Measurements from ENCODE around the gene ZSCAN12. TPM values are rescaled to one million over a fixed set of nuclear protein-coding genes. Genes with fewer than 3 reads are reported as not detected.

The ZSCAN12 gene
- total and polyA plus RNA-seq, 2 experiments from 2014 or later: 2.0 to 7.3 TPM

DNA sequence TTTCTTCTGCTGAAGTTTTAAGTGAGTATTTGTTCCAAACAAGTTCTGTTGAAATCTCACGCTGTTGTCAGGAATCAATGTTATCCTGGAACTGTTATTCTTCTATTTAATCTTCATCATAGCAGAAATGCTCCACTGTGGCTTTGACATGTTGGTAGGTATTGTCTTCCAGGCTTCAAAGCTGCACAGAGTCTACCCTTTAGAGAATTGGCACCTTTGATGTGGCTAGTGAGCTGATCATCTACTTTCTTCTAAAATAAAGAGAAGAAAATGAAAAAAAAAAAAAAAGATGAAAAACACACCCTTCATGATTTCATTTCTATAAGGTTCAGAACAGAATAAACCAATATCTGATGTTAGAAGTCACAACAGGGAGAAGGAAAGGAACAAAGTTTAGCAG is 49.5 kb upstream of the ZSCAN12 start:
- Mint-ChIP-seq H3K27ac (no peak overlapping the region), H3K9me3 (peaks cover 7% of the 10 kb centered on the region; the same call in 2 of the 3 replicates), H3K36me3 (ENCODE audit: low read depth) (no peaks in the 10 kb centered on the region; the same call in 2 of the 3 replicates), H3K4me3 (no peak overlapping the region), H3K4me1 (peaks cover 4% of the 10 kb centered on the region; the same call in 1 of the 3 replicates), H3K27me3 (ENCODE audit: insufficient read depth, low read depth, poor library complexity) (peaks cover 9% of the 10 kb centered on the region)
- Histone ChIP-seq H3K9me2 (ENCODE audit: insufficient read depth) (no peaks in the 10 kb centered on the region; the same call in 1 of the 2 replicates), H4K20me1 (replicated peaks; ENCODE audit: insufficient read depth) (no peaks in the 10 kb centered on the region), H3K27ac (ENCODE audit: low read depth) (no peak overlapping the region), H3K36me3 (ENCODE audit: insufficient read depth) (no peaks in the 10 kb centered on the region), H3K4me2 (no peak overlapping the region), H3K27me3 (ENCODE audit: insufficient read depth) (no peaks in the 10 kb centered on the region), H3F3A (replicated peaks; ENCODE audit: low read depth) (no peaks in the 10 kb centered on the region), H3K4me1 (ENCODE audit: insufficient read depth) (no peaks in the 10 kb centered on the region), H3K4me3 (no peak overlapping the region), H3K79me2 (replicated peaks; ENCODE audit: insufficient read depth) (no peaks in the 10 kb centered on the region), H2AFZ (no peak overlapping the region)
- ATAC-seq: no peak
- no peak for DNase-seq (ENCODE audit: low spot score)
- no peak for TF ChIP-seq STAT1 (IDR thresholded peaks at IDR 0.05; ENCODE audit: unreplicated experiment)
- TF ChIP-seq NANOG (IDR thresholded peaks at IDR 0.05; ENCODE audit: borderline replicate concordance): no peak
- TF ChIP-seq, protein P1, sequence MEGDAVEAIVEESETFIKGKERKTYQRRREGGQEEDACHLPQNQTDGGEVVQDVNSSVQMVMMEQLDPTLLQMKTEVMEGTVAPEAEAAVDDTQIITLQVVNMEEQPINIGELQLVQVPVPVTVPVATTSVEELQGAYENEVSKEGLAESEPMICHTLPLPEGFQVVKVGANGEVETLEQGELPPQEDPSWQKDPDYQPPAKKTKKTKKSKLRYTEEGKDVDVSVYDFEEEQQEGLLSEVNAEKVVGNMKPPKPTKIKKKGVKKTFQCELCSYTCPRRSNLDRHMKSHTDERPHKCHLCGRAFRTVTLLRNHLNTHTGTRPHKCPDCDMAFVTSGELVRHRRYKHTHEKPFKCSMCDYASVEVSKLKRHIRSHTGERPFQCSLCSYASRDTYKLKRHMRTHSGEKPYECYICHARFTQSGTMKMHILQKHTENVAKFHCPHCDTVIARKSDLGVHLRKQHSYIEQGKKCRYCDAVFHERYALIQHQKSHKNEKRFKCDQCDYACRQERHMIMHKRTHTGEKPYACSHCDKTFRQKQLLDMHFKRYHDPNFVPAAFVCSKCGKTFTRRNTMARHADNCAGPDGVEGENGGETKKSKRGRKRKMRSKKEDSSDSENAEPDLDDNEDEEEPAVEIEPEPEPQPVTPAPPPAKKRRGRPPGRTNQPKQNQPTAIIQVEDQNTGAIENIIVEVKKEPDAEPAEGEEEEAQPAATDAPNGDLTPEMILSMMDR (conservative IDR thresholded peaks at IDR 0.05; ENCODE audit: low read depth in 2 of 2): no peak
- no peak for TF ChIP-seq EZH2 (IDR thresholded peaks at IDR 0.05; ENCODE audit: low read depth, unreplicated experiment)
- no peak for TF ChIP-seq JUNB (IDR thresholded peaks at IDR 0.05; ENCODE audit: unreplicated experiment)
- no peak for TF ChIP-seq CREB1 (CRISPR knock-in tag; IDR thresholded peaks at IDR 0.05; ENCODE audit: low read depth)
- no peak for TF ChIP-seq EZH2phosphoT487 (IDR thresholded peaks at IDR 0.05; ENCODE audit: unreplicated experiment)
- TF ChIP-seq ZNF114 (CRISPR knock-in tag; IDR thresholded peaks at IDR 0.05): no peak
- TF ChIP-seq, protein P2, sequence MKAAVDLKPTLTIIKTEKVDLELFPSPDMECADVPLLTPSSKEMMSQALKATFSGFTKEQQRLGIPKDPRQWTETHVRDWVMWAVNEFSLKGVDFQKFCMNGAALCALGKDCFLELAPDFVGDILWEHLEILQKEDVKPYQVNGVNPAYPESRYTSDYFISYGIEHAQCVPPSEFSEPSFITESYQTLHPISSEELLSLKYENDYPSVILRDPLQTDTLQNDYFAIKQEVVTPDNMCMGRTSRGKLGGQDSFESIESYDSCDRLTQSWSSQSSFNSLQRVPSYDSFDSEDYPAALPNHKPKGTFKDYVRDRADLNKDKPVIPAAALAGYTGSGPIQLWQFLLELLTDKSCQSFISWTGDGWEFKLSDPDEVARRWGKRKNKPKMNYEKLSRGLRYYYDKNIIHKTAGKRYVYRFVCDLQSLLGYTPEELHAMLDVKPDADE (IDR thresholded peaks at IDR 0.05): no peak
- TF ChIP-seq, protein P3, sequence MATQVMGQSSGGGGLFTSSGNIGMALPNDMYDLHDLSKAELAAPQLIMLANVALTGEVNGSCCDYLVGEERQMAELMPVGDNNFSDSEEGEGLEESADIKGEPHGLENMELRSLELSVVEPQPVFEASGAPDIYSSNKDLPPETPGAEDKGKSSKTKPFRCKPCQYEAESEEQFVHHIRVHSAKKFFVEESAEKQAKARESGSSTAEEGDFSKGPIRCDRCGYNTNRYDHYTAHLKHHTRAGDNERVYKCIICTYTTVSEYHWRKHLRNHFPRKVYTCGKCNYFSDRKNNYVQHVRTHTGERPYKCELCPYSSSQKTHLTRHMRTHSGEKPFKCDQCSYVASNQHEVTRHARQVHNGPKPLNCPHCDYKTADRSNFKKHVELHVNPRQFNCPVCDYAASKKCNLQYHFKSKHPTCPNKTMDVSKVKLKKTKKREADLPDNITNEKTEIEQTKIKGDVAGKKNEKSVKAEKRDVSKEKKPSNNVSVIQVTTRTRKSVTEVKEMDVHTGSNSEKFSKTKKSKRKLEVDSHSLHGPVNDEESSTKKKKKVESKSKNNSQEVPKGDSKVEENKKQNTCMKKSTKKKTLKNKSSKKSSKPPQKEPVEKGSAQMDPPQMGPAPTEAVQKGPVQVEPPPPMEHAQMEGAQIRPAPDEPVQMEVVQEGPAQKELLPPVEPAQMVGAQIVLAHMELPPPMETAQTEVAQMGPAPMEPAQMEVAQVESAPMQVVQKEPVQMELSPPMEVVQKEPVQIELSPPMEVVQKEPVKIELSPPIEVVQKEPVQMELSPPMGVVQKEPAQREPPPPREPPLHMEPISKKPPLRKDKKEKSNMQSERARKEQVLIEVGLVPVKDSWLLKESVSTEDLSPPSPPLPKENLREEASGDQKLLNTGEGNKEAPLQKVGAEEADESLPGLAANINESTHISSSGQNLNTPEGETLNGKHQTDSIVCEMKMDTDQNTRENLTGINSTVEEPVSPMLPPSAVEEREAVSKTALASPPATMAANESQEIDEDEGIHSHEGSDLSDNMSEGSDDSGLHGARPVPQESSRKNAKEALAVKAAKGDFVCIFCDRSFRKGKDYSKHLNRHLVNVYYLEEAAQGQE (IDR thresholded peaks at IDR 0.05; ENCODE audit: unreplicated experiment): no peak
- no peak for TF ChIP-seq POLR2AphosphoS5 (IDR thresholded peaks at IDR 0.05; ENCODE audit: low read depth)
- TF ChIP-seq, protein P4, sequence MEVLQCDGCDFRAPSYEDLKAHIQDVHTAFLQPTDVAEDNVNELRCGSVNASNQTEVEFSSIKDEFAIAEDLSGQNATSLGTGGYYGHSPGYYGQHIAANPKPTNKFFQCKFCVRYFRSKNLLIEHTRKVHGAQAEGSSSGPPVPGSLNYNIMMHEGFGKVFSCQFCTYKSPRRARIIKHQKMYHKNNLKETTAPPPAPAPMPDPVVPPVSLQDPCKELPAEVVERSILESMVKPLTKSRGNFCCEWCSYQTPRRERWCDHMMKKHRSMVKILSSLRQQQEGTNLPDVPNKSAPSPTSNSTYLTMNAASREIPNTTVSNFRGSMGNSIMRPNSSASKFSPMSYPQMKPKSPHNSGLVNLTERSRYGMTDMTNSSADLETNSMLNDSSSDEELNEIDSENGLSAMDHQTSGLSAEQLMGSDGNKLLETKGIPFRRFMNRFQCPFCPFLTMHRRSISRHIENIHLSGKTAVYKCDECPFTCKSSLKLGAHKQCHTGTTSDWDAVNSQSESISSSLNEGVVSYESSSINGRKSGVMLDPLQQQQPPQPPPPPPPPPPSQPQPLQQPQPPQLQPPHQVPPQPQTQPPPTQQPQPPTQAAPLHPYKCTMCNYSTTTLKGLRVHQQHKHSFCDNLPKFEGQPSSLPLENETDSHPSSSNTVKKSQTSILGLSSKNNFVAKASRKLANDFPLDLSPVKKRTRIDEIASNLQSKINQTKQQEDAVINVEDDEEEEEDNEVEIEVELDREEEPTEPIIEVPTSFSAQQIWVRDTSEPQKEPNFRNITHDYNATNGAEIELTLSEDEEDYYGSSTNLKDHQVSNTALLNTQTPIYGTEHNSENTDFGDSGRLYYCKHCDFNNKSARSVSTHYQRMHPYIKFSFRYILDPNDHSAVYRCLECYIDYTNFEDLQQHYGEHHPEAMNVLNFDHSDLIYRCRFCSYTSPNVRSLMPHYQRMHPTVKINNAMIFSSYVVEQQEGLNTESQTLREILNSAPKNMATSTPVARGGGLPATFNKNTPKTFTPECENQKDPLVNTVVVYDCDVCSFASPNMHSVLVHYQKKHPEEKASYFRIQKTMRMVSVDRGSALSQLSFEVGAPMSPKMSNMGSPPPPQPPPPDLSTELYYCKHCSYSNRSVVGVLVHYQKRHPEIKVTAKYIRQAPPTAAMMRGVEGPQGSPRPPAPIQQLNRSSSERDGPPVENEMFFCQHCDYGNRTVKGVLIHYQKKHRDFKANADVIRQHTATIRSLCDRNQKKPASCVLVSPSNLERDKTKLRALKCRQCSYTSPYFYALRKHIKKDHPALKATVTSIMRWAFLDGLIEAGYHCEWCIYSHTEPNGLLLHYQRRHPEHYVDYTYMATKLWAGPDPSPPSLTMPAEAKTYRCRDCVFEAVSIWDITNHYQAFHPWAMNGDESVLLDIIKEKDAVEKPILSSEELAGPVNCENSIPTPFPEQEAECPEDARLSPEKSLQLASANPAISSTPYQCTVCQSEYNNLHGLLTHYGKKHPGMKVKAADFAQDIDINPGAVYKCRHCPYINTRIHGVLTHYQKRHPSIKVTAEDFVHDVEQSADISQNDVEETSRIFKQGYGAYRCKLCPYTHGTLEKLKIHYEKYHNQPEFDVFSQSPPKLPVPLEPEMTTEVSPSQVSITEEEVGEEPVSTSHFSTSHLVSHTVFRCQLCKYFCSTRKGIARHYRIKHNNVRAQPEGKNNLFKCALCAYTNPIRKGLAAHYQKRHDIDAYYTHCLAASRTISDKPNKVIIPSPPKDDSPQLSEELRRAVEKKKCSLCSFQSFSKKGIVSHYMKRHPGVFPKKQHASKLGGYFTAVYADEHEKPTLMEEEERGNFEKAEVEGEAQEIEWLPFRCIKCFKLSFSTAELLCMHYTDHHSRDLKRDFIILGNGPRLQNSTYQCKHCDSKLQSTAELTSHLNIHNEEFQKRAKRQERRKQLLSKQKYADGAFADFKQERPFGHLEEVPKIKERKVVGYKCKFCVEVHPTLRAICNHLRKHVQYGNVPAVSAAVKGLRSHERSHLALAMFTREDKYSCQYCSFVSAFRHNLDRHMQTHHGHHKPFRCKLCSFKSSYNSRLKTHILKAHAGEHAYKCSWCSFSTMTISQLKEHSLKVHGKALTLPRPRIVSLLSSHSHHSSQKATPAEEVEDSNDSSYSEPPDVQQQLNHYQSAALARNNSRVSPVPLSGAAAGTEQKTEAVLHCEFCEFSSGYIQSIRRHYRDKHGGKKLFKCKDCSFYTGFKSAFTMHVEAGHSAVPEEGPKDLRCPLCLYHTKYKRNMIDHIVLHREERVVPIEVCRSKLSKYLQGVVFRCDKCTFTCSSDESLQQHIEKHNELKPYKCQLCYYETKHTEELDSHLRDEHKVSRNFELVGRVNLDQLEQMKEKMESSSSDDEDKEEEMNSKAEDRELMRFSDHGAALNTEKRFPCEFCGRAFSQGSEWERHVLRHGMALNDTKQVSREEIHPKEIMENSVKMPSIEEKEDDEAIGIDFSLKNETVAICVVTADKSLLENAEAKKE (CRISPR knock-in tag; IDR thresholded peaks at IDR 0.05): no peak
- TF ChIP-seq ZNF331 (CRISPR knock-in tag; IDR thresholded peaks at IDR 0.05; ENCODE audit: low read depth): no peak

Data from GM23338 (cell line).